ENCODE measurements around the gene MIER2.
"Not testable (repeated sequence)": the region's sequence is repeated elsewhere in the genome, so short reads cannot be mapped to it uniquely, and the experiment has no call there.

The MIER2 gene

GRCh38 chr19:355536-355935, 10.9 kb upstream of the MIER2 start:
- not testable (repeated sequence) for DNase-seq

GRCh38 chr19:355134-355533, 10.5 kb upstream of the MIER2 start:
- no peak for DNase-seq

- DNase-seq: peak in 1 of 2 donors; percentile 52
These were observed 7.5 kb upstream of the MIER2 start for GRCh38 chr19:351976-352625.

GRCh38 chr19:347946-348861, 3.6 kb upstream of the MIER2 start:
- DNase-seq: no peak

- DNase-seq: no peak
These were observed 804 bp upstream of the MIER2 start for GRCh38 chr19:345320-345879.

GRCh38 chr19:343941-344624, 513 bp downstream of the MIER2 start:
- DNase-seq: peak; percentile 6 to 18

GRCh38 chr19:343451-343931, 1.1 kb downstream of the MIER2 start:
- no peak for DNase-seq

- DNase-seq: peak; percentile 91 to 95
These were observed 1.7 kb downstream of the MIER2 start for GRCh38 chr19:342801-343421.

- no peak for DNase-seq
These were observed 2.5 kb downstream of the MIER2 start for GRCh38 chr19:342128-342455.

GRCh38 chr19:341386-342127, 3.0 kb downstream of the MIER2 start:
- no peak for DNase-seq

GRCh38 chr19:340620-341385, 3.8 kb downstream of the MIER2 start:
- no peak for DNase-seq

GRCh38 chr19:339262-339887, 5.2 kb downstream of the MIER2 start:
- peak in 1 of 2 donors; percentile 10 for DNase-seq

- DNase-seq: peak; percentile 66 to 67
These were observed 6.2 kb downstream of the MIER2 start for GRCh38 chr19:338421-338820.

GRCh38 chr19:336067-336614, 8.5 kb downstream of the MIER2 start:
- no peak for DNase-seq

- DNase-seq: no peak
These were observed 9.0 kb downstream of the MIER2 start for GRCh38 chr19:335486-336066.

- DNase-seq: no peak
These were observed 9.5 kb downstream of the MIER2 start for GRCh38 chr19:335072-335471.

- no peak for DNase-seq
These were observed 10.1 kb downstream of the MIER2 start for GRCh38 chr19:334296-335071.

- no peak for DNase-seq
These were observed 14.1 kb downstream of the MIER2 start for GRCh38 chr19:330503-330902.

- DNase-seq: no peak
These were observed 14.7 kb downstream of the MIER2 start for GRCh38 chr19:329876-330275.

Measured in inflammatory macrophage (primary cell).